SU-DHL-6 (cell line): ENCODE measurements around the gene TMCO5A.

Experiments
- CTCF ChIP-seq: fragments of 200-600 bp; sonication (generic); IDR thresholded peaks from one replicate; pipeline ENCODE4 v1.5.1; 2017; ENCODE audit warnings: antibody characterized with exemption, mild to moderate bottlenecking, low read length, moderate library complexity; ENCODE audit not compliant: insufficient read depth, poor library complexity, severe bottlenecking
- EZH2phosphoT487 ChIP-seq: fragments of 200-600 bp; sonication (generic), shearing (Covaris generic); conservative IDR thresholded peaks from 2 replicates; pipeline ENCODE4 v1.6.1; 2018; ENCODE audit warnings: mild to moderate bottlenecking, antibody characterized with exemption, low read length, moderate library complexity, mixed read lengths

- TF ChIP-seq CTCF (no peak), EZH2phosphoT487 (no peak)
Measured at GRCh38 chr15:37900326-37901221, 33.9 kb upstream of the TMCO5A start.
